LNCaP clone FGC (cell line): Measurements from ENCODE around the gene GBX2.

Source experiments
- DNase-seq: peaks from one replicate; pipeline ENCODE4 v3.0.0-alpha.2; 2011; ENCODE audit warnings: low read depth
- H3K4me3 ChIP-seq: 2 replicates; pipeline ENCODE4 v1.5.1; 2011; ENCODE audit warnings: mild to moderate bottlenecking, low read depth, low read length, control low read depth
- TF ChIP-seq, protein P1 (sequence below): IDR thresholded peaks from 2 replicates; pipeline ENCODE4 v1.5.1; 2012; ENCODE audit warnings: mild to moderate bottlenecking; ENCODE audit not compliant: control insufficient read depth, insufficient read depth; ENCODE audit errors: extremely low read depth

The GBX2 gene

DNA sequence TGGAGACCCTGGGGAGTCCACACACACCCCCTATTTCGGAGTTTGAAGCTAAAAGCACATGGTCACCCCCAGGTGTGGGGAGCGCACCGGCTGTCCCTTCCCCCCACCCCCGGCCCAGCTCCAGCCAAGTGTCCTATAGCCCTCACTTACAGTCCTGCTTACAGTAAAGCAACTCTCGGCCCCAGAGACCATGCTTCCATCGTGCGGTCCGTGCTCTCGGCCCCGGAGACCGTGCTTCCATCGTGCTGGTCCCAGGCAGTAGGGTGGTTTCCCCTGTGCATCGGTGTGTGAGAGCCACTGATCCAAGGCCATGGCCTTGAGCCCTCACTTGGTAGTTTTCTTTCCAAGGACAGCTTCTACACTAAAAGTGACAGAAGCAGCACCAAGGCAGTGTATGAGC is 48.7 kb downstream of the GBX2 start:
- H3K4me3 ChIP-seq, result no peak overlapping the region
- TF ChIP-seq, protein P1, sequence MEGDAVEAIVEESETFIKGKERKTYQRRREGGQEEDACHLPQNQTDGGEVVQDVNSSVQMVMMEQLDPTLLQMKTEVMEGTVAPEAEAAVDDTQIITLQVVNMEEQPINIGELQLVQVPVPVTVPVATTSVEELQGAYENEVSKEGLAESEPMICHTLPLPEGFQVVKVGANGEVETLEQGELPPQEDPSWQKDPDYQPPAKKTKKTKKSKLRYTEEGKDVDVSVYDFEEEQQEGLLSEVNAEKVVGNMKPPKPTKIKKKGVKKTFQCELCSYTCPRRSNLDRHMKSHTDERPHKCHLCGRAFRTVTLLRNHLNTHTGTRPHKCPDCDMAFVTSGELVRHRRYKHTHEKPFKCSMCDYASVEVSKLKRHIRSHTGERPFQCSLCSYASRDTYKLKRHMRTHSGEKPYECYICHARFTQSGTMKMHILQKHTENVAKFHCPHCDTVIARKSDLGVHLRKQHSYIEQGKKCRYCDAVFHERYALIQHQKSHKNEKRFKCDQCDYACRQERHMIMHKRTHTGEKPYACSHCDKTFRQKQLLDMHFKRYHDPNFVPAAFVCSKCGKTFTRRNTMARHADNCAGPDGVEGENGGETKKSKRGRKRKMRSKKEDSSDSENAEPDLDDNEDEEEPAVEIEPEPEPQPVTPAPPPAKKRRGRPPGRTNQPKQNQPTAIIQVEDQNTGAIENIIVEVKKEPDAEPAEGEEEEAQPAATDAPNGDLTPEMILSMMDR, result no peak
- DNase-seq, result no peak

DNA sequence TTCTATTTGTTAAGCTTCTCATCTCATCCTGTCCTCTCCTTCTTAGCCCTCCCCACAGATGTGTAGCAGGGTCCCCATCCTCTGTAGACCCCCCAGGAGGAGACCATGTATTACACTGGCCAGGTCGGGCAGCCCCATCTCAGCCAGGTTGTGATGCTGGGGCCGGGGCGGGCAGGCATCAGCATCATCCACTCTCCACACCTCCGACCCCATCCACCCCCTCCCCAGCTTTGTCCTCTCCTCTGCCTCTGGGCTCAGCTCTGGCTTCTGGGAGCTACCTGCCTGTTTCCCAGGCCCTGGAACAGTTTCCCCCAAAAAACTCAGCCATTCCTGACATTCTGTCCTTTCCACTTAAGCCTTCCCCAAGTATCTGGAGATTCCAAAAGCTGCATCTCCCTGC is 49.2 kb downstream of the GBX2 start:
- DNase-seq, result no peak
- no peak overlapping the region for H3K4me3 ChIP-seq
- TF ChIP-seq, protein P1, result no peak

DNA sequence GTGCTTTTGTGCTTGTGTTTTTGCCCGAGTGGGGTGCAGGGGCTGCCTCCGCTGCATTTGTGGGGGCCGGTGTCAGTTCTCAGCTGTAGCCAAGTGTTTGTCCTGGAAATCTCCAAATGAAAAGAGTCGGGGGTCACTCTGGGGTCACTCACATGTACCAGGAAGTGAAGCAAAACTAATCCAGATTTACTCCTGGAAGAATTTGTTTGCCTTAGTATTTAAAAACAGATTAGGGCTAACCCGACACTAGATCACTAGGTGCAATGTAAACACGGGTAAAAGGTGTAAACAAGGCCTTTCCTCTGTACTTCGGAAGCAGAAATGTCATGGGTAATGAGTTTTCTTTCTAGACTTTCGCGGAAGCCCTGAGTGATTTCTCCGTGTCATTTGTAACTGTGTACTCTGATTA is 50.3 kb downstream of the GBX2 start:
- peak; percentile 6 for DNase-seq
- TF ChIP-seq, protein P1, result no peak
- no peak overlapping the region for H3K4me3 ChIP-seq

- no peak for DNase-seq
Measured at GRCh38 chr2:236117401-236117800, 50.8 kb downstream of the GBX2 start.

More at GRCh38 chr2:236117401-236117800, 50.8 kb downstream of the GBX2 start:
- no peak overlapping the region for H3K4me3 ChIP-seq
- TF ChIP-seq, protein P1, result no peak
